Neural crest cell (in vitro differentiated cells): ENCODE data around the gene CLEC11A. TPM values are rescaled to one million over a fixed set of nuclear protein-coding genes. Genes with fewer than 3 reads are reported as not detected.

Experiments used
- DNase-seq: peaks from one replicate; pipeline ENCODE4 v3.0.0; 2021; ENCODE audit warnings: low read depth, mixed read lengths, low spot score
- H3K27ac Mint-ChIP-seq: one replicate; pipeline ENCODE4 v1.8.0; 2021; ENCODE audit warnings: mild to moderate bottlenecking, mixed read lengths; ENCODE audit not compliant: unreplicated experiment
- H3K27me3 Mint-ChIP-seq: 2 replicates; pipeline ENCODE4 v1.8.0; 2021; ENCODE audit warnings: low read depth, mild to moderate bottlenecking, mixed read lengths
- H3K36me3 Mint-ChIP-seq: 2 replicates; pipeline ENCODE4 v1.8.0; 2021; ENCODE audit warnings: low read depth, mild to moderate bottlenecking, mixed read lengths
- H3K4me1 Mint-ChIP-seq: 2 replicates; pipeline ENCODE4 v1.8.0; 2021; ENCODE audit warnings: mixed read lengths
- H3K4me3 Mint-ChIP-seq: one replicate; pipeline ENCODE4 v1.8.0; 2021; ENCODE audit warnings: mild to moderate bottlenecking, mixed read lengths
- H3K9me3 Mint-ChIP-seq: 2 replicates; pipeline ENCODE4 v1.8.0; 2021; ENCODE audit warnings: mixed read lengths
- total RNA-seq: library from RNA; stranded (reverse); gene quantifications from 2 replicates; pipeline ENCODE4 v1.2.1, GENCODE V29; 2021
- TF ChIP-seq, protein P1 (sequence below): fragments of 200-600 bp; sonication (generic); conservative IDR thresholded peaks from 2 replicates; pipeline ENCODE4 v1.5.0; 2021; ENCODE audit warnings: antibody characterized with exemption, mild to moderate bottlenecking

CLEC11A gene
- total RNA-seq, 1 donor from 2014 or later = 7.9 TPM

DNA sequence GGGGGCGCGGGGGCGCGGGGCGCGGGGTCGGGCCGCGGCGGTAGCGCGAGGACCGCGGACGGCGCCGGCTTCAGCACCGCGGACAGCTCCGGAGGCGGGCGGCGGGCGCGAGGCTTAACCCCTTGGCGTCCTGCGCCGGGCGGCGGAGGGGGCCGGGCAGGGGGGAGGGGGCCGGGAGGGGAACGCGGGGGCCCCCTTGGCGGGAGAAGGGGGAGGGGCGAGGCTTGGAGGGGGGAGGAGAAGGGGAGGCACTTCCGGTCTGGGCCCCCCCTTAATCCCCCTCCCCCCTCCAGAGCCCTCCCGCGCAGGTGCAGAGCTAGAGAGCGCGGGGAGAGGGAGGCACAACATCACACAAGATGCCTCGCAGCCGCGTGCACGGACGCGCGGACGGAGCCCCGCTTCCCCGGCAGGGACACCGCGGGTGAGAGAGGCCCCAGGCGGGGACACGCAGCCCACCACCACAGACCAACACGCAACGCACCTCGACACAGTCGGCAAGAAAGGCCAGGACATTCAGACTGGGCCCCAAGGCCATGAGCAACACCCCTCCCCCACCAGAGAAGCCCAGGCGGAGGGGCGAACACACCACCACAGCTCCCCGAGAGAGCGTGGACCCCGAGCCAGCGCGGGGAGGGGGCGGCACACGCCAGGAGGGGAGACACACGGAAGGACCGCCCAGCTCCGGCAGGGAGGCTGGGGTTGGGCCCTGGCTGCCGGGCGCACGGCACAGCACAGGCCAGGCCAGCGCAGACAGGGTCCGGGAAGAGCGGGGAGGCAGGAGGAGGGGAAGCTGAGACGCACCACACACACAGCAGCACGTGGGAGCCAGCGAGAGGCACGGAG is 27.7 kb upstream of the CLEC11A start:
- Mint-ChIP-seq H3K4me1 (no peaks in the 10 kb centered on the region), H3K4me3 (peak overlapping the region; percentile 4), H3K36me3 (no peaks in the 10 kb centered on the region), H3K27ac (no peak overlapping the region), H3K27me3 (peaks cover 91% of the 10 kb centered on the region), H3K9me3 (no peaks in the 10 kb centered on the region)
- TF ChIP-seq, protein P1, sequence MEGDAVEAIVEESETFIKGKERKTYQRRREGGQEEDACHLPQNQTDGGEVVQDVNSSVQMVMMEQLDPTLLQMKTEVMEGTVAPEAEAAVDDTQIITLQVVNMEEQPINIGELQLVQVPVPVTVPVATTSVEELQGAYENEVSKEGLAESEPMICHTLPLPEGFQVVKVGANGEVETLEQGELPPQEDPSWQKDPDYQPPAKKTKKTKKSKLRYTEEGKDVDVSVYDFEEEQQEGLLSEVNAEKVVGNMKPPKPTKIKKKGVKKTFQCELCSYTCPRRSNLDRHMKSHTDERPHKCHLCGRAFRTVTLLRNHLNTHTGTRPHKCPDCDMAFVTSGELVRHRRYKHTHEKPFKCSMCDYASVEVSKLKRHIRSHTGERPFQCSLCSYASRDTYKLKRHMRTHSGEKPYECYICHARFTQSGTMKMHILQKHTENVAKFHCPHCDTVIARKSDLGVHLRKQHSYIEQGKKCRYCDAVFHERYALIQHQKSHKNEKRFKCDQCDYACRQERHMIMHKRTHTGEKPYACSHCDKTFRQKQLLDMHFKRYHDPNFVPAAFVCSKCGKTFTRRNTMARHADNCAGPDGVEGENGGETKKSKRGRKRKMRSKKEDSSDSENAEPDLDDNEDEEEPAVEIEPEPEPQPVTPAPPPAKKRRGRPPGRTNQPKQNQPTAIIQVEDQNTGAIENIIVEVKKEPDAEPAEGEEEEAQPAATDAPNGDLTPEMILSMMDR = no peak
- DNase-seq = peak; percentile 64

DNA sequence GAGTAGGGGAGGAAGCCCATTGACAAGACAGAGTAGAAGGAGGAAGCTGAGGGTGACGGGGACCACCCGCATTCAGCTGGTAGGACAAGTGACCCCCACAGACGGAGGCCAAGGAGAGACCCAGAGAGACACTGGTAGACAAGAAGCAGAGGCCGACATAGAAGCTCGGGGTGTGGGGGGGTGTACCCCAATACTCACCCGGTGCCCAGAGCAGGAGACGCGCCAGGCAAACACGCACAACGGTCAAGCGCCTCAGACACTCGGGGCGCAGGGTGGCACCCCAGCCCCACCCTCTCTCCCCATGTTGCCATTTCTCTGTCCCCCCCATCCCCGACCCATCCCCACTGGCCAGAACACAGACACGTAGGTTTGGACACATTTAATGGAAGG is 27.1 kb upstream of the CLEC11A start:
- Mint-ChIP-seq H3K9me3 (no peaks in the 10 kb centered on the region), H3K4me1 (no peaks in the 10 kb centered on the region), H3K36me3 (no peaks in the 10 kb centered on the region), H3K27me3 (peaks cover 90% of the 10 kb centered on the region), H3K27ac (no peak overlapping the region), H3K4me3 (no peak overlapping the region)
- DNase-seq = no peak
- TF ChIP-seq, protein P1 = no peak

DNA sequence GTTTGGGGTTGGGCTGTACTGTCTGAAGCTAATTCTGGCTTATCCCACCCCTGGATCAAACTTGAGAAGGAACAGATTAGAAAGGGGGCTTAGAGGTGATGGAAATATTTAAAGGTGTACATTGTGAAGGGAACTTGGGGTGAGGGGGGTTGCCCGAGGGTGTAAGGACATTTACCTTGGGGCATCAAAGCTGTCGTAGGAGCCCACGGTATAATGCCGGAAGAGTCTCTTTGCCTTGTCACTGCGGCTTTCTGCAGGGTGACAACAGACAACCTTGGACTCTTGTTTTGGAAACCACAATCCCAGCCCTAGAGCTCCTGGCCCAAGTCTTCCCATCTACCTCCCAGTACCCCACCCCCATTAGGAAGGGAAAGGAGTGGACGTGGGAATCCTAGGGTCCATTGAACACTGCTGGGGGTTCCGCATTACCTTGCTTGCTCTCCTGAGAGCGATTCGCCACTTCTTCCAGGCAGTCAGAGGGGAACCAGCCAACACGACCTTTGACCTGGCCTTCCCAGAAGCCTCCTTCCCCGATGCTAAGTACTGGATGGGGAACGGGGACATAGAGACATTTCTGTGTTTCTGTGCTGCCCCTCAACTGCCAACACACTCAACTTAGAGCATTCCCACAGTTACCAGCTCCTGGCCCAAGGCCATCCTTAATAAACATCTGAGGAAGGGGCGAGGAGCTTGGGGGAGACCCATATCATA is 25.6 kb upstream of the CLEC11A start:
- Mint-ChIP-seq H3K9me3 (no peaks in the 10 kb centered on the region), H3K4me1 (no peaks in the 10 kb centered on the region), H3K4me3 (no peak overlapping the region), H3K36me3 (no peaks in the 10 kb centered on the region), H3K27me3 (peaks cover 85% of the 10 kb centered on the region), H3K27ac (no peak overlapping the region)
- TF ChIP-seq, protein P1 = no peak
- DNase-seq = no peak

DNA sequence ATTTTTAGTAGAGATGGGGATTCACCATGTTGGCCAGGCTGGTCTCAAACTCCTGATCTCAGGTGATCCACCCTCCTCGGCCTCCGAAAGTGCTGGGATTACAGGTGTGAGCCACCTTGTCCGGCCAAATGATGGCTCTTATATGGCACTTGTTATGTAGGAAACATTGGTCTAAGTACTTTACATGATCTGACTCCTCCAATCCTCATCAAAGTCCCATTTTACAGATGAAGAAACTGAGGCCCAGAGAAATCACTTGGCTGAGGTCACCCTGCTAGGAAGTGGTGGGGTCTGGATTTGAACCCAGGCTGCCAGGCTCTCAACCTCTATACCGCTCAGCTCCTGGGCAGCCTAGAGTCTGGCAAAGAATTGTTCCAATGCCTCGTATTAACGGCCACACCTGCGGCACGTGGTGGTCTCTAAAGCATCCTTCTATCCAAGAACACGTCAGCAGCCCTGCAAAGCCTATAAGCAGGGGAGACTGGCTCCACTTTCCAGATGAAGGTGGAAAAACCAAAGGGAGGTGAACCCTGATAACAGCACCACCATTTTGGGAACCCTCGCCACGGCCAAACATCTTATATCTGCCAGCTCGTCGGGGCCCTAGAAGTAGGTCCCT is 21.7 kb upstream of the CLEC11A start:
- H3K27ac Mint-ChIP-seq = no peak overlapping the region
- peaks cover 76% of the 10 kb centered on the region for H3K27me3 Mint-ChIP-seq
- no peaks in the 10 kb centered on the region for H3K9me3 Mint-ChIP-seq
- H3K4me3 Mint-ChIP-seq = no peak overlapping the region
- H3K4me1 Mint-ChIP-seq = peaks cover 8% of the 10 kb centered on the region
- TF ChIP-seq, protein P1 = no peak
- no peaks in the 10 kb centered on the region for H3K36me3 Mint-ChIP-seq
- DNase-seq = no peak

DNA sequence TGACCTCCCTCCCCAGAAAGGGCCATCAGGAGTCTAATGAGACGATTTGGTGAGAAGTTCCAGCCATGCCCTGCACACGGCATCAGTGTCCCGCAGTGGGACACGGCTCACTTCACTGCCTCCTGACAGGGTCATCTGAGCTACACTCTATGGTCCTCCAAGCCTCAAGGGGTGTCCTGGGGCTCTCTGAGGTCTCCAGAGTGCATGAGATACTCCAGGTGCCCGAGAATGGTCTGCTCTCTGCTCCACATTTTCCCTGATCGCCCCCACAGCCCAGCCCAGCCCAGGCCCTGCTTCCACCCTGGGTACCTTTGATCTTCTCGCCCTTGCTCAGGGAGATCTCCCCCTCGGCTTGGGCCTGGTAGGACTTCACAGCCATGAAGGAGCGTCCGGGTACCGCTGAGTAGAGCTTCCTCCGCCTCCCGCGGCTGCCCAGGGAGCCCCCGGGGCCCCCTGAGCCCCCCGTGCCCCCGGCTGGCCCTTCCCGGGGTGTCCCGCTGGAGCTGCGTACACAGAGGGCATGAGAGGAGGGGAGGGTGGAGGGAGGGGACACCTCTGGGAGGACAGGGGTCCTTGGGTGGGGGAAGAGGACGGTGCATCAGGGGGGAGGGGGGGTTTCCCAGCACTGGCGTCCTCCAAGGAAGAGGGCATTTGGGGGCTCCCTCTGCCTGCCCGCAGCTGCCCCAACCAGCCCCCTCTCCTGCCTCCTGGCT is 20.9 kb upstream of the CLEC11A start:
- H3K27ac Mint-ChIP-seq = no peak overlapping the region
- peaks cover 70% of the 10 kb centered on the region for H3K27me3 Mint-ChIP-seq
- H3K36me3 Mint-ChIP-seq = no peaks in the 10 kb centered on the region
- no peaks in the 10 kb centered on the region for H3K9me3 Mint-ChIP-seq
- no peak overlapping the region for H3K4me3 Mint-ChIP-seq
- peaks cover 8% of the 10 kb centered on the region for H3K4me1 Mint-ChIP-seq
- TF ChIP-seq, protein P1 = no peak
- no peak for DNase-seq
